OCI-LY3 (cell line): ENCODE data around the gene RAPGEF5.

Experiments used
- CTCF ChIP-seq: fragments of 200-600, 300-600 bp; sonication (generic); IDR thresholded peaks from 2 replicates; pipeline ENCODE4 v1.5.1; 2014; ENCODE audit warnings: antibody characterized with exemption, low read length, low read depth
- EZH2phosphoT487 ChIP-seq: fragments of 200-600 bp; shearing (Covaris generic); IDR thresholded peaks from 2 replicates; pipeline ENCODE4 v1.6.1; 2018; ENCODE audit warnings: antibody characterized with exemption, mixed run types, low read depth

- TF ChIP-seq CTCF, result no peak
- TF ChIP-seq EZH2phosphoT487, result no peak
Measured at GRCh38 chr7:22329816-22330524, 27.0 kb downstream of the RAPGEF5 start.
